IPS-18c (cell line): ENCODE results near the gene GPD1.
"Not testable (repeated sequence)": the region's sequence is repeated elsewhere in the genome, so short reads cannot be mapped to it uniquely, and the experiment has no call there.

ENCODE experiments used
- H3K4me3 ChIP-seq: 2 replicates; pipeline ENCODE4 v1.7.0; 2013; ENCODE audit warnings: low read depth, mild to moderate bottlenecking, low read length, moderate library complexity; ENCODE audit not compliant: insufficient read depth
- H3K9me3 ChIP-seq: one replicate; pipeline ENCODE4 v1.6.1; 2013; ENCODE audit warnings: mild to moderate bottlenecking, low read length, moderate library complexity; ENCODE audit not compliant: control insufficient read depth, insufficient read depth

Gene GPD1

GRCh38 chr12:50070314-50071060, 33.3 kb upstream of the GPD1 start:
- H3K9me3 ChIP-seq, result no peaks in the 10 kb centered on the region
- no peak overlapping the region for H3K4me3 ChIP-seq

- Histone ChIP-seq H3K9me3 (no peaks in the 10 kb centered on the region), H3K4me3 (no peak overlapping the region)
Measured at GRCh38 chr12:50072198-50072907, 31.5 kb upstream of the GPD1 start.

GRCh38 chr12:50073206-50073605, 30.6 kb upstream of the GPD1 start:
- no peak overlapping the region for H3K4me3 ChIP-seq
- H3K9me3 ChIP-seq, result no peaks in the 10 kb centered on the region

GRCh38 chr12:50073712-50074111, 30.1 kb upstream of the GPD1 start:
- Histone ChIP-seq H3K4me3 (no peak overlapping the region), H3K9me3 (no peaks in the 10 kb centered on the region)

- no peak overlapping the region for H3K4me3 ChIP-seq
- H3K9me3 ChIP-seq, result no peaks in the 10 kb centered on the region
Measured at GRCh38 chr12:50074936-50075807, 28.6 kb upstream of the GPD1 start.

- Histone ChIP-seq H3K4me3 (no peak overlapping the region), H3K9me3 (no peaks in the 10 kb centered on the region)
Measured at GRCh38 chr12:50075808-50076170, 28.0 kb upstream of the GPD1 start.

- H3K9me3 ChIP-seq, result no peaks in the 10 kb centered on the region
- H3K4me3 ChIP-seq, result no peak overlapping the region
Measured at GRCh38 chr12:50077099-50077498, 26.7 kb upstream of the GPD1 start.

GRCh38 chr12:50078281-50078680, 25.5 kb upstream of the GPD1 start:
- no peaks in the 10 kb centered on the region for H3K9me3 ChIP-seq
- H3K4me3 ChIP-seq, result no peak overlapping the region

- no peaks in the 10 kb centered on the region for H3K9me3 ChIP-seq
- no peak overlapping the region for H3K4me3 ChIP-seq
Measured at GRCh38 chr12:50079771-50080170, 24.0 kb upstream of the GPD1 start.

- Histone ChIP-seq H3K4me3 (no peak overlapping the region), H3K9me3 (no peaks in the 10 kb centered on the region)
Measured at GRCh38 chr12:50081096-50081808, 22.6 kb upstream of the GPD1 start.

- Histone ChIP-seq H3K4me3 (no peak overlapping the region), H3K9me3 (no peaks in the 10 kb centered on the region)
Measured at GRCh38 chr12:50082644-50083043, 21.2 kb upstream of the GPD1 start.

GRCh38 chr12:50083301-50083700, 20.5 kb upstream of the GPD1 start:
- H3K9me3 ChIP-seq, result no peaks in the 10 kb centered on the region

GRCh38 chr12:50084409-50084774, 19.4 kb upstream of the GPD1 start:
- peak overlapping the region; percentile 77 for H3K4me3 ChIP-seq
- H3K9me3 ChIP-seq, result not testable (repeated sequence)

More at GRCh38 chr12:50083301-50083700, 20.5 kb upstream of the GPD1 start:
- no peak overlapping the region for H3K4me3 ChIP-seq

GRCh38 chr12:50084775-50085614, 18.8 kb upstream of the GPD1 start, which contains the start of gene SMARCD1:
Gene SMARCD1, plus strand, starts transcription at chr12:50085342. Its CDS starts 28 bp downstream, at chr12:50085370.
- Histone ChIP-seq H3K4me3 (peak within 1 kb of the TSS; percentile 77), H3K9me3 (no peaks in the 10 kb centered on the region)

GRCh38 chr12:50085615-50086072, 18.2 kb upstream of the GPD1 start:
- no peaks in the 10 kb centered on the region for H3K9me3 ChIP-seq
- peak overlapping the region; percentile 71 for H3K4me3 ChIP-seq

- H3K9me3 ChIP-seq, result no peaks in the 10 kb centered on the region
- H3K4me3 ChIP-seq, result peak overlapping the region; percentile 71
Measured at GRCh38 chr12:50086148-50086547, 17.7 kb upstream of the GPD1 start.
